ENCODE data around the gene FRG2. TPM values are rescaled to one million over a fixed set of nuclear protein-coding genes. Genes with fewer than 3 reads are reported as not detected.
"Not testable (repeated sequence)": the region's sequence is repeated elsewhere in the genome, so short reads cannot be mapped to it uniquely, and the experiment has no call there.

Gene FRG2
- total RNA-seq, 2 donors from 2014 or later = not detected

GRCh38 chr4:189981970-189982369, 45.1 kb downstream of the FRG2 start:
- Histone ChIP-seq H3K4me3 (no peak overlapping the region), H3K9me3 (no peaks in the 10 kb centered on the region), H3K27ac (no peak overlapping the region), H3K27me3 (no peaks in the 10 kb centered on the region), H3K4me1 (no peaks in the 10 kb centered on the region), H3K36me3 (no peaks in the 10 kb centered on the region)
- no peak for TF ChIP-seq CTCF (IDR thresholded peaks at IDR 0.05)
- DNase-seq (ENCODE audit: low spot score) = no peak

- H3K36me3 ChIP-seq; H3K4me1 ChIP-seq; DNase-seq (ENCODE audit: low spot score); H3K27me3 ChIP-seq; H3K27ac ChIP-seq; H3K9me3 ChIP-seq; H3K4me3 ChIP-seq: not testable (repeated sequence)
Observed at GRCh38 chr4:189980292-189980691, 46.8 kb downstream of the FRG2 start.

GRCh38 chr4:189979196-189980047, 47.6 kb downstream of the FRG2 start:
- H3K4me1 ChIP-seq = no peaks in the 10 kb centered on the region
- no peak for TF ChIP-seq CTCF (IDR thresholded peaks at IDR 0.05)
- no peaks in the 10 kb centered on the region for H3K27me3 ChIP-seq
- DNase-seq (ENCODE audit: low spot score) = no peak
- no peak overlapping the region for H3K4me3 ChIP-seq
- no peaks in the 10 kb centered on the region for H3K9me3 ChIP-seq
- no peak overlapping the region for H3K27ac ChIP-seq
- H3K36me3 ChIP-seq = no peaks in the 10 kb centered on the region

Other genes starting within 250 kb of the FRG2 start
- 10 to 100 TPM; 27.9 to 28.7 TPM for gene FRG1, start 86.4 kb downstream of the FRG2 start, total RNA-seq
- gene DBET, start 37.2 kb upstream of the FRG2 start, total RNA-seq = not detected
- not detected for gene DUX4, start 146.5 kb upstream of the FRG2 start, total RNA-seq

All from right atrium auricular region (tissue), 2 donors.